Medulla oblongata (tissue), 1 donor: ENCODE data around the gene ZNF394.

Experiments used
- DNase-seq: peaks from one replicate; pipeline ENCODE4 v3.0.0-alpha.2; 2015; ENCODE audit errors: extremely low spot score

Gene ZNF394

GRCh38 chr7:99449326-99449725 is 50.8 kb downstream of the ZNF394 start:
- no peak for DNase-seq

DNA sequence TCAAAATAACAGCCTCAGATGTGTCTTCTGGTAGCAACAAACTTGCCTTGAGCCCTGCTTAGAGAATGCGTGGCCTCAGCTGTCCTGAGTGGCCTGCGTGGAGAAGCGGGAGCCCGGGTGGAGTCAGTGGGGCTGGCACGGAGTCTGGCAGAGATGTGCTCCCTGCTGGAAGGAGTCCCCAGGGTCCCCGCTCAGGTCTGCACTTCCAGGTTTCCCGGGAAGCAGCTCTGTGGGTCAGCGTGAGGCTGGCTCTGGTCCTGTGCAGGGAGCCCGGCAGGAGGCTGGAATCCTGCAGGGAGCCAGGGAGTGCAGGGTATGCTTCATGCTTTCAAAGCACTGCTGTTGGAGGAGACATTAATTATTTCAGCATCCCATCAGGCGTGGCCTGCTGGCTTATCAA is 51.2 kb downstream of the ZNF394 start:
- DNase-seq = no peak

GRCh38 chr7:99447943-99448342 is 52.1 kb downstream of the ZNF394 start:
- DNase-seq = no peak

DNA sequence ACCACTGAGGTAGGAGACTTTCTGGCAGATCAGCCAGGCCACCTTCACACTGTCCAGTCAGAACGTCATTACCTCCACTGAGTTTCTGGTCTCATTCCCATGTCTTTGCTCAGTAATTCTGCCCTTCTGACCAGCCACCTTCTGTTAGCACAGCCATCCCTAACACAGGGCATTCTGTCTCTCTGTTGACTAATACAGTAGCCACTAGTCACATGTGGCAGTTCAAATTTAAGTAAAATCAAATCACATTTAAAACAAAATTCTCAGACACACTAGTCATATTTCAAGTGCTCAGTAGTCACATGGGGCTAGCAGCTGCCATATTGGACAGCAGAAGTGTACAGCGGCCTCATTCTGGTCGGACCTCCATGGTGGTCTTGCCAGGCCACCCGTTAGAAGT is 54.0 kb downstream of the ZNF394 start:
- no peak for DNase-seq
